Mesendoderm (in vitro differentiated cells): Measurements from ENCODE around the gene TNFSF10.

ENCODE experiments used
- DNase-seq: peaks from one replicate; pipeline ENCODE4 v3.0.0; 2013
- H2AK5ac ChIP-seq: 2 replicates; pipeline ENCODE4 v1.6.1; 2013; ENCODE audit warnings: low read length, inconsistent platforms
- H2BK120ac ChIP-seq: 2 replicates; pipeline ENCODE4 v1.6.1; 2013; ENCODE audit warnings: low read depth, mild to moderate bottlenecking, low read length, moderate library complexity, mixed read lengths
- H2BK15ac ChIP-seq: replicated peaks from 2 replicates; pipeline ENCODE4 v1.6.1; 2013; ENCODE audit warnings: low read depth, mild to moderate bottlenecking, moderate library complexity
- H2BK5ac ChIP-seq: 2 replicates; pipeline ENCODE4 v1.6.1; 2013; ENCODE audit warnings: low read length, inconsistent platforms
- H3K18ac ChIP-seq: 2 replicates; pipeline ENCODE4 v1.6.1; 2013; ENCODE audit warnings: mild to moderate bottlenecking, low read length, mixed read lengths
- H3K23ac ChIP-seq: one replicate; pipeline ENCODE4 v1.6.1; 2013; ENCODE audit warnings: low read length
- H3K27ac ChIP-seq: 2 replicates; pipeline ENCODE4 v1.5.1; 2013; ENCODE audit warnings: low read depth, mild to moderate bottlenecking, inconsistent platforms, low read length, moderate library complexity
- H3K27me3 ChIP-seq: 2 replicates; pipeline ENCODE4 v1.6.1; 2013; ENCODE audit warnings: low read length, control low read depth, mild to moderate bottlenecking, inconsistent platforms; ENCODE audit not compliant: insufficient read depth, poor library complexity
- H3K36me3 ChIP-seq: 2 replicates; pipeline ENCODE4 v1.6.1; 2013; ENCODE audit warnings: low read length, inconsistent platforms; ENCODE audit not compliant: control insufficient read depth, insufficient read depth
- H3K4ac ChIP-seq: one replicate; pipeline ENCODE4 v1.6.1; 2013; ENCODE audit warnings: low read depth, mild to moderate bottlenecking, low read length, moderate library complexity
- H3K4me1 ChIP-seq: 2 replicates; pipeline ENCODE4 v1.6.1; 2013; ENCODE audit warnings: low read depth, low read length, inconsistent platforms; ENCODE audit not compliant: control insufficient read depth
- H3K4me2 ChIP-seq: 2 replicates; pipeline ENCODE4 v1.6.1; 2013; ENCODE audit warnings: low read length
- H3K4me3 ChIP-seq: 2 replicates; pipeline ENCODE4 v1.5.1; 2013; ENCODE audit warnings: mild to moderate bottlenecking, low read length
- H3K56ac ChIP-seq: one replicate; pipeline ENCODE4 v1.6.1; 2013; ENCODE audit warnings: low read length
- H3K79me1 ChIP-seq: 2 replicates; pipeline ENCODE4 v1.6.1; 2013; ENCODE audit warnings: low read length, inconsistent platforms
- H3K79me2 ChIP-seq: 2 replicates; pipeline ENCODE4 v1.6.1; 2013; ENCODE audit warnings: mild to moderate bottlenecking, low read length; ENCODE audit not compliant: control insufficient read depth, insufficient read depth
- H3K9ac ChIP-seq: 2 replicates; pipeline ENCODE4 v1.6.1; 2013; ENCODE audit warnings: low read length, inconsistent platforms
- H4K5ac ChIP-seq: one replicate; pipeline ENCODE4 v1.6.1; 2013; ENCODE audit warnings: low read length
- H4K8ac ChIP-seq: one replicate; pipeline ENCODE4 v1.6.1; 2013; ENCODE audit warnings: low read depth, mild to moderate bottlenecking, control low read depth, low read length, moderate library complexity
- WGBS: extraction: QIAGEN DNeasy Blood & Tissue Kit; methylation state at CpG from one replicate; pipeline ENCODE4 v1.1.7; 2013; ENCODE audit warnings: low lambda C conversion rate, missing lambda C conversion rate; ENCODE audit not compliant: insufficient coverage; ENCODE audit errors: extremely low coverage; 5-methylcytosine and 5-hydroxymethylcytosine counted together

TNFSF10 gene

DNA sequence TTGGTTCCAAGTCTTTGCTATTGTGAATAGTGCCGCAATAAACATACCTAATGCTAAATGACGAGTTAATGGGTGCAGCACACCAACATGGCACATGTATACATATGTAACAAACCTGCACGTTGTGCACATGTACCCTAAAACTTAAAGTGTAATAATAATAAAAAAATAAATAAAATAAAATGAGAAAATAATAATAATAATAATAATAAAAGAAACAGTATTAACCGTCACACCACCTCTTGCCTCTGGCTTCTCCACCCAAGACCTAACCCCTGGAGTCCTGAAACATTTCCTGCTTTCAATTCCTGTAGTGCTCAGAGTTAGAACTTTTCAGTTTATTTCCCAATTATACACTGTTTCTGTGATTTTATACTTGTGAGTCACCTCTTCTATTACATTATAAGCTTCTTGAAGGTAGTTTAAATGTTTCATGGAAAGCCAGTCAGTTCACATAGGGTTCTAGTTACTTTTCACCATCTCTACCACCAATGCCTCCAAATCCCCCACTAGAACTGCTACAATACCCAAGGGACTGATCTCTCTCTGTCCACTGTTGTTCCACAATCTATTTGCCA, 56.6 kb downstream of the TNFSF10 start:
- H3K4me3 ChIP-seq: no peak overlapping the region
- no peak overlapping the region for H2AK5ac ChIP-seq
- H4K5ac ChIP-seq: no peak overlapping the region
- H3K27ac ChIP-seq: no peak overlapping the region
- H3K27me3 ChIP-seq: no peaks in the 10 kb centered on the region
- no peak overlapping the region for H2BK5ac ChIP-seq
- no peaks in the 10 kb centered on the region for H3K79me2 ChIP-seq
- WGBS: no CpG with 5 or more reads among the region's 4 CpGs
- H3K4me1 ChIP-seq: no peaks in the 10 kb centered on the region
- no peak overlapping the region for H3K9ac ChIP-seq
- no peak overlapping the region for H2BK15ac ChIP-seq
- no peak overlapping the region for H3K4me2 ChIP-seq
- H3K4ac ChIP-seq: no peak overlapping the region
- H3K79me1 ChIP-seq: no peaks in the 10 kb centered on the region
- no peak overlapping the region for H3K18ac ChIP-seq
- no peak overlapping the region for H3K23ac ChIP-seq
- no peaks in the 10 kb centered on the region for H3K36me3 ChIP-seq
- no peak overlapping the region for H4K8ac ChIP-seq
- H2BK120ac ChIP-seq: no peak overlapping the region
- no peak overlapping the region for H3K56ac ChIP-seq
- DNase-seq: no peak

DNA sequence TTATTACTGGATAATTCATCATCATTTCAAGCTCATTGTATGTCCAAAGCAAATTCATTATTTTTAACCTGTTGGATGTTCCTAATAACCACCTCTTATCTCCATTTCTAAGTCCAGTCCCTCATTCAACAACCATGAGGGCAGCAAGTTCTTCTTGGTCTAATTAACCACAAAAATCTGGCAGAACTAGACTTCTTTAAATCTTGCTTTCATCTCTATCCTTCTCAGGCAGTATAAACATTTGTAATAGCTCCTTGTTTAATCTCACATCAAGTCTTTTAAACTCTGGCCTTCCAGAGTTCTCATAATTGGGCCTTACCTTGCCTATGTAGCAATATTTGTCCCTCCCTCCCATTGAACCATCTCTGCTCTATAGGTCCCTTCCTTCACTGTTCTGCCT, 57.9 kb downstream of the TNFSF10 start:
- H3K4me1 ChIP-seq: no peaks in the 10 kb centered on the region
- no peak overlapping the region for H3K56ac ChIP-seq
- no peak overlapping the region for H3K23ac ChIP-seq
- H2BK15ac ChIP-seq: no peak overlapping the region
- H3K27me3 ChIP-seq: no peaks in the 10 kb centered on the region
- H3K4ac ChIP-seq: no peak overlapping the region
- H3K27ac ChIP-seq: no peak overlapping the region
- H2AK5ac ChIP-seq: no peak overlapping the region
- no peak overlapping the region for H4K8ac ChIP-seq
- H2BK120ac ChIP-seq: no peak overlapping the region
- no peaks in the 10 kb centered on the region for H3K79me1 ChIP-seq
- DNase-seq: no peak
- no peak overlapping the region for H3K4me2 ChIP-seq
- H3K4me3 ChIP-seq: no peak overlapping the region
- H3K9ac ChIP-seq: no peak overlapping the region
- no peak overlapping the region for H3K18ac ChIP-seq
- H3K79me2 ChIP-seq: no peaks in the 10 kb centered on the region
- H3K36me3 ChIP-seq: no peaks in the 10 kb centered on the region
- no peak overlapping the region for H4K5ac ChIP-seq
- no peak overlapping the region for H2BK5ac ChIP-seq

DNA sequence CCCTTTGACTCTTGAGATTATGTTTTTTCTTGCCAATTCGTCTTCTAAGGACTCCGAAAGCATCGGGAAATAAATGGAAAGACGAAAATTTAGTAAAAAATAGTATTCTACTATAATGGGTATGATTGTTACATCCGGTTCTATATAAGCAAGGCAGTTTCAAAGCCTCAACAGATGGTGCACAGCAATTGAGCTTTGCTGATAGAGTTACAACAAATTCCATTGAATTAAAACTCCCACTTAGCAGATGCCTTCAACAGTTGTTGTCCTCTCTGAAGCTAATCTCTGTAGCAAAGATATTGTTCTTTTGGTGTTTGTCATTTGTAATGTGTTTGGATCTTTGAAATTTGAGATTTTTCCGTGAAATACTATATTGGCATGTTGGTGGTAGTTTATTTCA, 58.9 kb downstream of the TNFSF10 start:
- Histone ChIP-seq H3K4me3 (no peak overlapping the region), H3K56ac (no peak overlapping the region), H2BK120ac (no peak overlapping the region), H4K8ac (no peak overlapping the region), H3K18ac (no peak overlapping the region), H3K27ac (no peak overlapping the region), H3K79me2 (no peaks in the 10 kb centered on the region), H3K4me2 (no peak overlapping the region), H3K79me1 (no peaks in the 10 kb centered on the region), H2AK5ac (no peak overlapping the region), H3K23ac (no peak overlapping the region), H4K5ac (no peak overlapping the region), H2BK15ac (no peak overlapping the region), H3K36me3 (no peaks in the 10 kb centered on the region), H3K4me1 (no peaks in the 10 kb centered on the region), H3K9ac (no peak overlapping the region), H3K27me3 (no peaks in the 10 kb centered on the region), H3K4ac (no peak overlapping the region), H2BK5ac (no peak overlapping the region)
- WGBS: no CpG with 5 or more reads among the region's 6 CpGs
- no peak for DNase-seq

DNA sequence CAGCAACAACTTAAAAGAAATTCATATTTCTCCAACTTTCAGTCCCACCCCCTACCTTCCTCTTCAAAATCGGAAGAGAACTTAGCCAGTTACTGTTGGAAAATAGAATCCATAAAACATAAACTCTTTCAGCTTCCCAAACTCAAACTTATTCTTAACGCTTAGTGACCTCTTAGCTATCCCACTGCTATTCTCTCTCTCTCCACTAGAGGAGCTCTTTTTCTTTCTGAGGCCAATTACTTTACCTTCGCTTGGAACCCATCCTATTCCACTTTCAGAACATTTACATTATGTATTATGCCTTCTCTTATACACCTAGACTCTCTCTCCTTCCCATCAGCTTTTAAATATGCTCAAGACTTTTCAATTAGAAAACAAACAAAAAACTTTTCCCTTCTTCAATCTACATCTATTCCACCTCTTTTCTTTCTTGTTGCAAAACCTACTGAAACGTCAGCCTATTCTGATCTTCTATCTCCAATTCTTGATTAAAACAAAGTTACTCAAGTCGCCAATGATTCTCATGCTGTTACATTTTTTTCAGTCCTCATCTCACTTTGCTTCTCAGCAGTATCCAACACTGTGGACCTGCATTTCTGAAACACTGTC, 61.6 kb downstream of the TNFSF10 start:
- H3K27me3 ChIP-seq: no peaks in the 10 kb centered on the region
- no peak overlapping the region for H3K27ac ChIP-seq
- no peaks in the 10 kb centered on the region for H3K4me1 ChIP-seq
- no peak overlapping the region for H3K4me3 ChIP-seq
- H3K56ac ChIP-seq: no peak overlapping the region
- DNase-seq: peak; percentile 48
- no peak overlapping the region for H2BK15ac ChIP-seq
- no peaks in the 10 kb centered on the region for H3K36me3 ChIP-seq
- no peaks in the 10 kb centered on the region for H3K79me2 ChIP-seq
- H2AK5ac ChIP-seq: no peak overlapping the region
- H4K8ac ChIP-seq: no peak overlapping the region
- no peak overlapping the region for H3K9ac ChIP-seq
- H3K4ac ChIP-seq: no peak overlapping the region
- no peak overlapping the region for H2BK120ac ChIP-seq
- H3K18ac ChIP-seq: no peak overlapping the region
- no peak overlapping the region for H4K5ac ChIP-seq
- no peaks in the 10 kb centered on the region for H3K79me1 ChIP-seq
- no peak overlapping the region for H3K23ac ChIP-seq
- no peak overlapping the region for H3K4me2 ChIP-seq
- WGBS: 100% methylated on average over 1 of the region's 5 CpGs
- no peak overlapping the region for H2BK5ac ChIP-seq

DNA sequence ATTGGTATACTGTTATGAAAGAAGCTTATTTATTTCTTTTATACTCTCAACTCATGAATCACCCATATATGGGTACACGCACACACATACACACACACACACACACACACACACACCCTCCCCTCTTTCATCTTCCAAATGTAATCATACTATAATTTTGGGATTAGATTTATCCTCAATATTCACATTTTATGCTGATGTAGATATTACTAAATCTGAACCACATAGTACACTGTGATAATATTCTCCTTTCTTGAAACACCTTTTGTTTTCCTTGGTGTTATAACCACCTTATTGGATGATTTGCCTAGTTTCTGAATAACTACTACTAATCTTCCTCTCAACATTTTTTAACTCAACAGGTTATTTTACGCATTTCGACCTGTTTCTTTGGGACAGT, 66.8 kb downstream of the TNFSF10 start:
- Histone ChIP-seq H3K4me2 (no peak overlapping the region), H3K4me1 (no peaks in the 10 kb centered on the region), H4K8ac (no peak overlapping the region), H3K56ac (no peak overlapping the region), H3K23ac (no peak overlapping the region), H2AK5ac (no peak overlapping the region), H4K5ac (no peak overlapping the region), H2BK15ac (no peak overlapping the region), H3K18ac (no peak overlapping the region), H3K27ac (no peak overlapping the region), H3K9ac (no peak overlapping the region), H3K4ac (no peak overlapping the region), H3K79me1 (no peaks in the 10 kb centered on the region), H2BK5ac (no peak overlapping the region), H3K4me3 (no peak overlapping the region), H3K36me3 (no peaks in the 10 kb centered on the region), H3K27me3 (no peaks in the 10 kb centered on the region), H3K79me2 (no peaks in the 10 kb centered on the region), H2BK120ac (no peak overlapping the region)
- no CpG with 5 or more reads among the region's 3 CpGs for WGBS
- DNase-seq: no peak
